Liver (tissue), 3 donors: Measurements from ENCODE around the gene OTUD7B.

Experiments
- ATF3 ChIP-seq: IDR thresholded peaks from 2 replicates; pipeline ENCODE4 v1.6.1; 2016; ENCODE audit warnings: antibody characterized with exemption
- CTCF ChIP-seq: fragments of 150-350 bp; IDR thresholded peaks from 2 replicates; pipeline ENCODE4 v1.5.1; 2017; ENCODE audit warnings: improper control_type of control experiment, low read depth, low read length; ENCODE audit not compliant: missing input control
- GABPA ChIP-seq, 2 donors: IDR thresholded peaks in 1 of 2; conservative IDR thresholded peaks in 1 of 2; 2 replicates each; pipeline ENCODE4 v1.6.1; 2016; ENCODE audit warnings: antibody characterized with exemption in 2 of 2, mild to moderate bottlenecking in 1 of 2, moderate library complexity in 1 of 2
- HNF4A ChIP-seq, 2 donors: conservative IDR thresholded peaks; 2 replicates each; pipeline ENCODE4 v1.6.1; 2016; ENCODE audit warnings: antibody characterized with exemption in 2 of 2, mild to moderate bottlenecking in 2 of 2
- JUND ChIP-seq, 2 donors: IDR thresholded peaks; 2 replicates each; pipeline ENCODE4 v1.6.1; 2016; ENCODE audit warnings: antibody characterized with exemption in 2 of 2
- MAX ChIP-seq: IDR thresholded peaks from 2 replicates; pipeline ENCODE4 v1.6.1; 2016; ENCODE audit warnings: antibody characterized with exemption
- NR2F2 ChIP-seq: IDR thresholded peaks from 2 replicates; pipeline ENCODE4 v1.6.1; 2016; ENCODE audit warnings: antibody characterized with exemption
- RAD21 ChIP-seq, 2 donors: IDR thresholded peaks; 2 replicates each; pipeline ENCODE4 v1.6.1; 2016; ENCODE audit warnings: antibody characterized with exemption in 2 of 2, mild to moderate bottlenecking in 2 of 2
- REST ChIP-seq: IDR thresholded peaks from 2 replicates; pipeline ENCODE4 v1.6.1; 2016; ENCODE audit warnings: antibody characterized with exemption, mild to moderate bottlenecking
- SP1 ChIP-seq: IDR thresholded peaks from 2 replicates; pipeline ENCODE4 v1.6.1; 2018; ENCODE audit warnings: antibody characterized with exemption, mild to moderate bottlenecking
- TAF1 ChIP-seq: conservative IDR thresholded peaks from 2 replicates; pipeline ENCODE4 v1.6.1; 2016; ENCODE audit warnings: antibody characterized with exemption, mild to moderate bottlenecking
- donor health status: healthy.
- donor health status: healthy.

- no peak for TF ChIP-seq CTCF
- TF ChIP-seq JUND (IDR thresholded peaks at IDR 0.05), result no peak
- TF ChIP-seq GABPA (IDR thresholded peaks at IDR 0.05 in 1 of 2, conservative IDR thresholded peaks at IDR 0.05 in 1 of 2), result no peak
- no peak for TF ChIP-seq ATF3
- no peak for TF ChIP-seq TAF1
- TF ChIP-seq SP1, result no peak
- no peak for TF ChIP-seq RAD21 (IDR thresholded peaks at IDR 0.05)
- TF ChIP-seq HNF4A (conservative IDR thresholded peaks at IDR 0.05), result no peak
- no peak for TF ChIP-seq REST
- TF ChIP-seq NR2F2, result no peak
- no peak for TF ChIP-seq MAX
Measured at GRCh38 chr1:150028322-150028721, 17.8 kb upstream of the OTUD7B start.
